H9 (cell line): ENCODE results near the gene GATA6. TPM values are rescaled to one million over a fixed set of nuclear protein-coding genes. Genes with fewer than 3 reads are reported as not detected.

Source experiments
- DNase-seq: peaks from one replicate; pipeline ENCODE4 v3.0.0-alpha.2; 2017
- H2AFZ ChIP-seq: one replicate; pipeline ENCODE4 v1.6.1; 2013; ENCODE audit warnings: mild to moderate bottlenecking, low read length, control low read depth, moderate library complexity
- H2AK5ac ChIP-seq: 2 replicates; pipeline ENCODE4 v1.6.1; 2013; ENCODE audit warnings: low read length, control low read depth, mixed read lengths; ENCODE audit not compliant: insufficient read length
- H2BK120ac ChIP-seq: one replicate; pipeline ENCODE4 v1.6.1; 2013; ENCODE audit warnings: low read depth, mild to moderate bottlenecking, low read length, control low read depth, inconsistent platforms; ENCODE audit not compliant: poor library complexity, severe bottlenecking
- H2BK12ac ChIP-seq: 2 replicates; pipeline ENCODE4 v1.6.1; 2013; ENCODE audit warnings: low read length, control low read depth, mixed read lengths, low read depth; ENCODE audit not compliant: insufficient read length
- H2BK15ac ChIP-seq: 2 replicates; pipeline ENCODE4 v1.6.1; 2013; ENCODE audit warnings: low read depth, low read length, control low read depth
- H2BK20ac ChIP-seq: one replicate; pipeline ENCODE4 v1.6.1; 2013; ENCODE audit warnings: low read depth, mild to moderate bottlenecking, low read length, control low read depth, inconsistent platforms; ENCODE audit not compliant: poor library complexity, severe bottlenecking
- H2BK5ac ChIP-seq: 2 replicates; pipeline ENCODE4 v1.6.1; 2013; ENCODE audit warnings: low read length, control low read depth, mixed read lengths; ENCODE audit not compliant: insufficient read length
- H3K14ac ChIP-seq: 2 replicates; pipeline ENCODE4 v1.6.1; 2013; ENCODE audit warnings: low read length, control low read depth; ENCODE audit not compliant: insufficient read depth
- H3K18ac ChIP-seq: 2 replicates; pipeline ENCODE4 v1.6.1; 2013; ENCODE audit warnings: low read depth, mild to moderate bottlenecking, mixed read lengths, low read length, control low read depth; ENCODE audit not compliant: insufficient read length
- H3K23ac ChIP-seq: 2 replicates; pipeline ENCODE4 v1.6.1; 2013; ENCODE audit warnings: low read length, control low read depth, mixed read lengths, low read depth; ENCODE audit not compliant: insufficient read length
- H3K23me2 ChIP-seq: 2 replicates; pipeline ENCODE4 v1.6.1; 2013; ENCODE audit warnings: low read depth, mild to moderate bottlenecking, mixed read lengths, low read length, control low read depth; ENCODE audit not compliant: insufficient read length, poor library complexity, severe bottlenecking
- H3K27ac ChIP-seq: 2 replicates; pipeline ENCODE4 v1.5.1; 2013; ENCODE audit warnings: low read length, control low read depth, mixed read lengths, low read depth; ENCODE audit not compliant: insufficient read length
- H3K27me3 ChIP-seq: 2 replicates; pipeline ENCODE4 v1.6.1; 2013; ENCODE audit warnings: low read length, control low read depth, inconsistent platforms; ENCODE audit not compliant: insufficient read depth
- H3K4ac ChIP-seq: 2 replicates; pipeline ENCODE4 v1.6.1; 2013; ENCODE audit warnings: low read depth, mild to moderate bottlenecking, control low read depth, inconsistent platforms, low read length, moderate library complexity
- H3K4me1 ChIP-seq: 2 replicates; pipeline ENCODE4 v1.6.1; 2013; ENCODE audit warnings: low read length, control low read depth, inconsistent platforms; ENCODE audit not compliant: insufficient read depth
- H3K4me2 ChIP-seq: 2 replicates; pipeline ENCODE4 v1.6.1; 2013; ENCODE audit warnings: low read length, control low read depth, mixed read lengths; ENCODE audit not compliant: insufficient read length, insufficient read depth
- H3K56ac ChIP-seq: 2 replicates; pipeline ENCODE4 v1.6.1; 2013; ENCODE audit warnings: low read depth, mild to moderate bottlenecking, mixed read lengths, low read length, control low read depth; ENCODE audit not compliant: insufficient read length
- H3K79me1 ChIP-seq: 2 replicates; pipeline ENCODE4 v1.6.1; 2013; ENCODE audit warnings: low read depth, mild to moderate bottlenecking, moderate library complexity, low read length, control low read depth, inconsistent platforms; ENCODE audit not compliant: insufficient read depth, poor library complexity, severe bottlenecking
- H3K79me2 ChIP-seq: 2 replicates; pipeline ENCODE4 v1.6.1; 2013; ENCODE audit warnings: low read length, control low read depth, inconsistent platforms; ENCODE audit not compliant: insufficient read depth
- H3K9ac ChIP-seq: 2 replicates; pipeline ENCODE4 v1.6.1; 2013; ENCODE audit warnings: low read length, control low read depth, mixed read lengths; ENCODE audit not compliant: insufficient read length; ENCODE audit errors: extremely low read depth
- H3K9me3 ChIP-seq: one replicate; pipeline ENCODE4 v1.6.1; 2013; ENCODE audit warnings: low read depth, low read length, inconsistent platforms; ENCODE audit not compliant: control insufficient read depth
- H3T11ph ChIP-seq: one replicate; pipeline ENCODE4 v1.6.1; 2013; ENCODE audit warnings: mild to moderate bottlenecking, low read length, control low read depth, inconsistent platforms
- H4K20me1 ChIP-seq: one replicate; pipeline ENCODE4 v1.6.1; 2013; ENCODE audit not compliant: control insufficient read depth, insufficient read length, insufficient read depth
- H4K5ac ChIP-seq: 2 replicates; pipeline ENCODE4 v1.6.1; 2013; ENCODE audit warnings: low read depth, mild to moderate bottlenecking, mixed read lengths, low read length, control low read depth; ENCODE audit not compliant: insufficient read length
- H4K8ac ChIP-seq: replicated peaks from 2 replicates; pipeline ENCODE4 v1.6.1; 2013; ENCODE audit warnings: low read length, control low read depth, mixed read lengths, low read depth; ENCODE audit not compliant: insufficient read length
- H4K91ac ChIP-seq: 2 replicates; pipeline ENCODE4 v1.6.1; 2013; ENCODE audit warnings: low read depth, mild to moderate bottlenecking, moderate library complexity, mixed read lengths, low read length, control low read depth; ENCODE audit not compliant: insufficient read length
- H3K27ac Mint-ChIP-seq, 3 experiments: 2 replicates in 2 of 3; 3 replicates in 1 of 3; pipeline ENCODE4 v1.8.0; 2020 to 2021; ENCODE audit warnings: mixed read lengths in 3 of 3, mild to moderate bottlenecking in 1 of 3, moderate library complexity in 1 of 3
- H3K27me3 Mint-ChIP-seq: 2 replicates; pipeline ENCODE4 v1.8.0; 2021; ENCODE audit warnings: low read depth, mild to moderate bottlenecking, moderate library complexity, mixed read lengths
- H3K36me3 Mint-ChIP-seq, 3 experiments: 2 replicates in 2 of 3; 3 replicates in 1 of 3; pipeline ENCODE4 v1.8.0; 2020 to 2021; ENCODE audit warnings: low read depth in 3 of 3, mixed read lengths in 3 of 3; ENCODE audit not compliant: insufficient read depth in 1 of 3
- H3K4me1 Mint-ChIP-seq, 2 experiments: 2 replicates each; pipeline ENCODE4 v1.8.0; 2020; ENCODE audit warnings: mixed read lengths in 2 of 2
- H3K4me3 Mint-ChIP-seq, 2 experiments: 2 replicates in 1 of 2; 3 replicates in 1 of 2; pipeline ENCODE4 v1.8.0; 2020 to 2021; ENCODE audit warnings: mild to moderate bottlenecking in 2 of 2, mixed read lengths in 2 of 2, moderate library complexity in 1 of 2
- H3K9me3 Mint-ChIP-seq, 2 experiments: 2 replicates in 1 of 2; 3 replicates in 1 of 2; pipeline ENCODE4 v1.8.0; 2020; ENCODE audit warnings: mild to moderate bottlenecking in 2 of 2, mixed read lengths in 2 of 2, moderate library complexity in 1 of 2
- CTCF ChIP-seq: fragments of 200-600 bp; sonication (generic); conservative IDR thresholded peaks from 3 replicates; pipeline ENCODE4 v1.8.0; 2021; ENCODE audit warnings: antibody characterized with exemption, mild to moderate bottlenecking
- WGBS: extraction: QIAGEN DNeasy Blood & Tissue Kit; methylation state at CpG from one replicate; pipeline ENCODE4 v1.1.7; 2013; ENCODE audit warnings: missing lambda C conversion rate, low lambda C conversion rate, mixed read lengths; ENCODE audit not compliant: insufficient read length; ENCODE audit errors: extremely low coverage; 5-methylcytosine and 5-hydroxymethylcytosine counted together
- total RNA-seq: library from RNA; stranded (reverse); gene quantifications from 2 replicates; pipeline ENCODE4 v1.2.1, GENCODE V29; 2021

The GATA6 gene
- total RNA-seq, 1 experiment from 2014 or later = not detected

- Histone ChIP-seq H2BK12ac (no peak overlapping the region), H4K5ac (no peak overlapping the region), H3K56ac (no peak overlapping the region), H3T11ph (no peak overlapping the region), H3K79me1 (no peaks in the 10 kb centered on the region), H3K9ac (no peak overlapping the region), H3K14ac (no peak overlapping the region), H4K20me1 (no peaks in the 10 kb centered on the region), H3K18ac (no peak overlapping the region), H4K91ac (no peak overlapping the region), H4K8ac (no peak overlapping the region), H3K79me2 (no peaks in the 10 kb centered on the region), H2BK5ac (no peak overlapping the region), H3K4me1 (no peaks in the 10 kb centered on the region), H2AFZ (no peak overlapping the region), H2BK20ac (no peak overlapping the region), H2AK5ac (no peak overlapping the region), H3K4me2 (no peak overlapping the region), H3K27me3 (no peaks in the 10 kb centered on the region), H3K23me2 (no peaks in the 10 kb centered on the region), H3K27ac (no peak overlapping the region), H3K23ac (no peak overlapping the region), H2BK15ac (no peak overlapping the region), H2BK120ac (no peak overlapping the region), H3K4ac (no peak overlapping the region), H3K9me3 (no peaks in the 10 kb centered on the region)
- Mint-ChIP-seq H3K9me3 (no peaks in the 10 kb centered on the region), H3K4me3 (no peak overlapping the region), H3K27ac (no peak overlapping the region), H3K27me3 (peaks cover 56% of the 10 kb centered on the region), H3K4me1 (no peaks in the 10 kb centered on the region), H3K36me3 (no peaks in the 10 kb centered on the region)
- TF ChIP-seq CTCF = no peak
- DNase-seq = no peak
- WGBS = no CpG with 5 or more reads among the region's 3 CpGs
These were observed 16.0 kb upstream of the GATA6 start for GRCh38 chr18:22153428-22153827.
